Nephron (organoid): ENCODE measurements around the gene CLNK.

ENCODE experiments used
- H3K27ac Mint-ChIP-seq, 3 experiments: 2 replicates each; pipeline ENCODE4 v1.8.0; 2020; ENCODE audit warnings: mixed read lengths in 3 of 3, mild to moderate bottlenecking in 2 of 3, moderate library complexity in 1 of 3
- H3K27me3 Mint-ChIP-seq: 2 replicates; pipeline ENCODE4 v1.8.0; 2021; ENCODE audit warnings: low read depth, mild to moderate bottlenecking, moderate library complexity, mixed read lengths
- H3K36me3 Mint-ChIP-seq: 2 replicates; pipeline ENCODE4 v1.8.0; 2020; ENCODE audit warnings: low read depth, mixed read lengths
- H3K4me1 Mint-ChIP-seq: 2 replicates; pipeline ENCODE4 v1.8.0; 2020; ENCODE audit warnings: mixed read lengths
- H3K4me3 Mint-ChIP-seq, 3 experiments: 2 replicates each; pipeline ENCODE4 v1.8.0; 2020; ENCODE audit warnings: mild to moderate bottlenecking in 3 of 3, mixed read lengths in 3 of 3, moderate library complexity in 2 of 3
- H3K9me3 Mint-ChIP-seq: 2 replicates; pipeline ENCODE4 v1.8.0; 2020; ENCODE audit warnings: mixed read lengths
- CTCF ChIP-seq, 3 experiments: fragments of 200-600 bp; sonication (generic); IDR thresholded peaks; one replicate each; pipeline ENCODE4 v1.5.0; 2021; ENCODE audit warnings: antibody characterized with exemption in 3 of 3; ENCODE audit not compliant: unreplicated experiment in 3 of 3

CLNK gene

DNA sequence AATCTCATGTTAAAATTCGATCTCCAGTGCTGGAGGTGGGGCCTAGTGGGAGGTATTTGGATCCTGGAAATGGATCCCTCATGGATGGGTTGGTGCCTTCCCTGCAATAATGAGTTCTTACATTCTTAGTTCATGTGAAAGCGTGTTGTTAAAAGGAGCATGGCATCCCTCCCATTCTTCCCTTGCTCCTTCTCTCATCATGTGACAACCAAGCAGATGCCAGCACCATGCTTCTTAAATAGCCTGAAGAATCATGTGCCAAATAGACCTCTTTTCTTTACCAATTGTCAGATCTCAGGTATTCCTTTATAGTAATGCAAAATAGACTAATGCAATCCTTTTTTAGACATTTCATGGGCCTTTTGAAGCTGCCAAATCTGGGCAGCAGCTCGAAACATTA is 29.0 kb upstream of the CLNK start:
- Mint-ChIP-seq H3K4me1 (no peaks in the 10 kb centered on the region), H3K27me3 (no peaks in the 10 kb centered on the region), H3K27ac (no peak overlapping the region), H3K36me3 (no peaks in the 10 kb centered on the region), H3K9me3 (peaks cover 6% of the 10 kb centered on the region), H3K4me3 (no peak overlapping the region)
- no peak for TF ChIP-seq CTCF (IDR thresholded peaks at IDR 0.05; ENCODE audit: unreplicated experiment in 3 of 3)

DNA sequence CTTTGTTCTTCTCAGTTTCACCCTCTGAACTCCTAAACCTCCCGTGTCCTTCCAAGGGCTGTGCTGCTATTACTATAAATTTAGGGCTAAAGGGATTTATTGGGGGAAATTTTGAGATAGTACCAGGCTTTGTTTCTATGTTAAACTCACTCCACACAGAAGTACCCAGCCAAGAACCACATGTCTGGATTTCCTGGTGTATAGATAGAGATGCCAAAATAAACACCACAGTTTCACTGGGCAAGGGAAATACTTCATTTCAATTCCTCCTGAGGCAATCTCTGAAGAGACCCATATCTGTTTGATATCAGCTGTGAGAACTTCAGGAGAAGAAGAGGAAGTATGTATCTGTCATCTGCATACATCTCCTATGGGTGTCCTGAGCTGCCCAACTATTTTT is 21.7 kb upstream of the CLNK start:
- no peak for TF ChIP-seq CTCF (IDR thresholded peaks at IDR 0.05; ENCODE audit: unreplicated experiment in 3 of 3)
- no peaks in the 10 kb centered on the region for H3K4me1 Mint-ChIP-seq
- no peaks in the 10 kb centered on the region for H3K9me3 Mint-ChIP-seq
- no peak overlapping the region for H3K4me3 Mint-ChIP-seq
- no peak overlapping the region for H3K27ac Mint-ChIP-seq
- no peaks in the 10 kb centered on the region for H3K36me3 Mint-ChIP-seq
- H3K27me3 Mint-ChIP-seq = no peaks in the 10 kb centered on the region

DNA sequence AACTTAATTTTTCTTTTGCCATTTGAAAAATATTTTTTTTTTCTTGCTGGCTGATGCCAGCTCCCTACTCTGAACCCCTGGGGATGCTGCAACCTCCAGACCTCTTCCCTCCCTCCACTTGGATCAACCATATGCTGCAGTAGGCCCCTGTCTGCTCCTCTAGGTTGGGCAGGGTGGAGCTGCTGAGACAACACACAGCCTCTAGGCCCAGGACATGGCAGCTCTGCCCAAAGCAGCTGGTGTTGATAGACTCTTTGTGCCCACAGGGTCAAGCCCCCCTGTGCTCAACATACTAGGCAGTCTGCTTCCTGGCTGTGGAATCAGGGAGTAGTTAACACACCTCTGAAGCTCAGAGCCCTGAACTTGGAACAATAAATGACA is 19.9 kb upstream of the CLNK start:
- Mint-ChIP-seq H3K36me3 (no peaks in the 10 kb centered on the region), H3K4me3 (no peak overlapping the region), H3K27ac (no peak overlapping the region), H3K9me3 (no peaks in the 10 kb centered on the region), H3K27me3 (no peaks in the 10 kb centered on the region), H3K4me1 (no peaks in the 10 kb centered on the region)
- TF ChIP-seq CTCF (IDR thresholded peaks at IDR 0.05; ENCODE audit: unreplicated experiment in 3 of 3) = no peak

DNA sequence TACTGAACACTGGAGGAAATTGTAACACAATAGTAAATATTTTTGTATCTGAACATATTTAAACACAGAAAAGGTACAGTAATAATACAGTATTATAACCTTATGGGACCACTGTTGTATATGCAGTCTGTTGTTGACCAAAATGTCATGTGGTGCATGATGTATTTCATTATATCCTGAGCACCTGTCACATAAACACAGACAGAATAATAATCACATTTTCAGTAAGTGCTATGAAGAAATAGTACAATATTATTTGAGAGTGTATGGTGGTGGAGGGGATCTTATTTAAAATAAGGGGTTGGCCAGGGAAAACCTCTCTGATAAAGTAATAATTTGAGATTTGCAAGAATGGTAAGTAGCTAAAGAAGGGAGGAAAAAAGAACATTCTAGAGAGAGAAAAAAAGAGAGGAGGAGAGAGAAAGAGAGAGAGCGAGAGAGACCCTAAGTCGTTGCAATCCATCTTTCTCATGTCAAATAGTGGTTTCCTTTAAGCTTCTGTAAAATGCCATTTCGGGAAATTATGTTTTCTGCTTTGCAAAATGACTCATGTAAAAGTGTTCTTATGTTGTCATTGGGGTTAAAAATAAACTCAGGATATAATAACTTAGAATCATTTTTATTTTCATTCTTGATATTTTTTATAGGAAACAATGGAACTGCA is 19.3 kb upstream of the CLNK start:
- no peak for TF ChIP-seq CTCF (IDR thresholded peaks at IDR 0.05; ENCODE audit: unreplicated experiment in 3 of 3)
- Mint-ChIP-seq H3K27me3 (no peaks in the 10 kb centered on the region), H3K36me3 (no peaks in the 10 kb centered on the region), H3K9me3 (peaks cover 2% of the 10 kb centered on the region), H3K4me3 (no peak overlapping the region), H3K4me1 (no peaks in the 10 kb centered on the region), H3K27ac (no peak overlapping the region)

GRCh38 chr4:10703156-10703555 is 18.6 kb upstream of the CLNK start:
- H3K4me3 Mint-ChIP-seq = no peak overlapping the region
- H3K4me1 Mint-ChIP-seq = no peaks in the 10 kb centered on the region
- TF ChIP-seq CTCF (IDR thresholded peaks at IDR 0.05; ENCODE audit: unreplicated experiment in 3 of 3) = no peak
- peaks cover 2% of the 10 kb centered on the region for H3K9me3 Mint-ChIP-seq
- no peaks in the 10 kb centered on the region for H3K36me3 Mint-ChIP-seq
- no peak overlapping the region for H3K27ac Mint-ChIP-seq
- no peaks in the 10 kb centered on the region for H3K27me3 Mint-ChIP-seq

- Mint-ChIP-seq H3K27ac (no peak overlapping the region), H3K4me3 (no peak overlapping the region), H3K36me3 (no peaks in the 10 kb centered on the region), H3K9me3 (peaks cover 2% of the 10 kb centered on the region), H3K27me3 (no peaks in the 10 kb centered on the region), H3K4me1 (no peaks in the 10 kb centered on the region)
- no peak for TF ChIP-seq CTCF (IDR thresholded peaks at IDR 0.05; ENCODE audit: unreplicated experiment in 3 of 3)
Measured at GRCh38 chr4:10701702-10702460, 17.3 kb upstream of the CLNK start.
